HG03095 (cell line): Measurements from ENCODE around the gene PRMT5.

Source experiments
- ATAC-seq: cut with Tn5 transposase; IDR thresholded peaks from one replicate; pipeline ENCODE4 v1.9.1; 2021; ENCODE audit warnings: moderate library complexity; ENCODE audit not compliant: unreplicated experiment

PRMT5 gene

DNA sequence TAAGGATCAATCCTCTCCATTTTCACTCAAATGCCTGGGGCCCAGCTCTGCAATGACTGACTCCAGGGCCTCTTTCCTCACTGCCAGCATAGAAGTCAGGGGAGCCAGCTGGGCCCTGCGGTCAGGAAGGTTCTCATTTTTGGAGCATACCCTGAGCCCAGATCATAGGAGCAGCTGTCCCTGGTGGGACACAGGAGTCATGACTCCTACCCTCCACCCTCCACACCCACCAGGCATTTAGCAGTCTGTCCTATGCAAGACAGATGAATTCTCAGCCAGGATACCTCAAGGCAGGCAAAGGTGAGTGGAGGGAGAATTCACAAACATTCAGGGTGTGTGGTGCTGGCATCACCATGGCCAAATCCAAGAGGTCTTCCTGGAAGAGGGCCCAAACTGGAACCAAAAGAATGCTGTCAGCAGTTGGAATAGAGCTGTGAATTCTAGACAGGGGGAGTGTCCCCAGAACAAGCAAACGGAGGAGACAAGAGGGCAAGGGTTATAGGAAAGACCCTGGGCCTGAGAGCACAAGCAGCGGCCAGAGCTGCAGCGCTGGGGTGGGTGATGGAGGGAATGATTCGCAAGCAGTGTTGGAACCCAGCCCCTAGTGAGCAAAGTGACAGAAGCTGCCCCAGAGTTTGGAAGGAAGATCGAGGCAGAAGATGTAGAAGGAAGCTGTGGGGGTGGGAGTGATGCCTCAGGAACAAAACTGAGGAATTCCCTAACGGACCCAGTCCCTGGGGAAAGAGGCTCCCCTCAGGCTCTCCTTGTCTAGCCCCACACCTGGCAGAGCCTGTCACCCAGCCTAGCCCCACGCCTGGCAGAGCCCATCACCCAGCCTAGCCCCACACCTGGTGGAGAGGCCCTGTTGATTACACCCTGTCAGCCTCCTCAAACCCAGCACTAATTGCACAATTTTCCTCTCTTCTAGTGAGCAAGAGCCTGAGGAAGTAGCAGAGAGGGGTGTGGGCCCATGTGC lies 50.6 kb downstream of the PRMT5 start:
- ATAC-seq, result no peak

DNA sequence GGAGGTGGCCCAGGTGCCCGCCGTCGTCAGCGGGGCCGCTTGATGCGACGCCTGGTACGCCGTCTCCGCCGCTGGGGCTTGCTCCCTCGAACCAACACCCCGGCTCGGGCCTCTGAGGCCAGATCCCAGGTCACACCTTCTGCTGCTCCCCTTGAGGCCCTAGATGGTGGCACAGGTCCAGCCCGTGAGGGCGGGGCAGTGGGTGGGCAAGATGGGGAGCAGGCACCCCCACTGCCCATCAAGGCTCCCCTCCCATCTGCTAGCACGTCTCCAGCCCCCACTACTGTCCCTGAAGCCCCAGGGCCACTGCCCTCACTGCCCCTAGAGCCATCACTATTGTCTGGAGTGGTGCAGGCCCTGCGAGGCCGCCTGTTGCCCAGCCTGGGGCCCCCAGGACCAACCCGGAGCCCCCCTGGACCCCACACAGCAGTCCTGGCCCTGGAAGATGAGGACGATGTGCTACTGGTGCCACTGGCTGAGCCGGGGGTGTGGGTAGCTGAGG lies 52.1 kb downstream of the PRMT5 start:
- no peak for ATAC-seq

DNA sequence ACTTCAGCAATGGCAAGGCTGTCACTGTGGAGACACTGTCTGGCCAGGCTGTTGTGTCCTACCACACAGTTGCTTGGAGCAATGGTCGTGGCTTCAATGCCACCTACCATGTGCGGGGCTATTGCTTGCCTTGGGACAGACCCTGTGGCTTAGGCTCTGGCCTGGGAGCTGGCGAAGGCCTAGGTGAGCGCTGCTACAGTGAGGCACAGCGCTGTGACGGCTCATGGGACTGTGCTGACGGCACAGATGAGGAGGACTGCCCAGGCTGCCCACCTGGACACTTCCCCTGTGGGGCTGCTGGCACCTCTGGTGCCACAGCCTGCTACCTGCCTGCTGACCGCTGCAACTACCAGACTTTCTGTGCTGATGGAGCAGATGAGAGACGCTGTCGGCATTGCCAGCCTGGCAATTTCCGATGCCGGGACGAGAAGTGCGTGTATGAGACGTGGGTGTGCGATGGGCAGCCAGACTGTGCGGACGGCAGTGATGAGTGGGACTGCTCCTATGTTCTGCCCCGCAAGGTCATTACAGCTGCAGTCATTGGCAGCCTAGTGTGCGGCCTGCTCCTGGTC lies 53.3 kb downstream of the PRMT5 start:
- no peak for ATAC-seq

DNA sequence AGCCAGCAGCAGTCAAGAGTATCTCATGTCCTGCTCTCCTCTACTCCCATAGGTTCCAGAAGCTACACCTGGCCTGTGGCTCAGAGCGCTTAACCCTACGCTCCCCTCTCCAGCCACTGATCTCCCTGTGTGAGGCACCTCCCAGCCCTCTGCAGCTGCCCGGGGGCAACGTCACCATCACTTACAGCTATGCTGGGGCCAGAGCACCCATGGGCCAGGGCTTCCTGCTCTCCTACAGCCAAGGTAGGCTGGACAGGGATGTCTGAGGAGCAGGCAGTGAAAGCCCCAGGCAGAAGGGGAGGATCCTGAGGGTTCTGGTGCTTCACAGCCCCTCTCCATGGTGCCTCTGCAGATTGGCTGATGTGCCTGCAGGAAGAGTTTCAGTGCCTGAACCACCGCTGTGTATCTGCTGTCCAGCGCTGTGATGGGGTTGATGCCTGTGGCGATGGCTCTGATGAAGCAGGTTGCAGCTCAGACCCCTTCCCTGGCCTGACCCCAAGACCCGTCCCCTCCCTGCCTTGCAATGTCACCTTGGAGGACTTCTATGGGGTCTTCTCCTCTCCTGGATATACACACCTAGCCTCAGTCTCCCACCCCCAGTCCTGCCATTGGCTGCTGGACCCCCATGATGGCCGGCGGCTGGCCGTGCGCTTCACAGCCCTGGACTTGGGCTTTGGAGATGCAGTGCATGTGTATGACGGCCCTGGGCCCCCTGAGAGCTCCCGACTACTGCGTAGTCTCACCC lies 54.0 kb downstream of the PRMT5 start:
- ATAC-seq, result no peak

DNA sequence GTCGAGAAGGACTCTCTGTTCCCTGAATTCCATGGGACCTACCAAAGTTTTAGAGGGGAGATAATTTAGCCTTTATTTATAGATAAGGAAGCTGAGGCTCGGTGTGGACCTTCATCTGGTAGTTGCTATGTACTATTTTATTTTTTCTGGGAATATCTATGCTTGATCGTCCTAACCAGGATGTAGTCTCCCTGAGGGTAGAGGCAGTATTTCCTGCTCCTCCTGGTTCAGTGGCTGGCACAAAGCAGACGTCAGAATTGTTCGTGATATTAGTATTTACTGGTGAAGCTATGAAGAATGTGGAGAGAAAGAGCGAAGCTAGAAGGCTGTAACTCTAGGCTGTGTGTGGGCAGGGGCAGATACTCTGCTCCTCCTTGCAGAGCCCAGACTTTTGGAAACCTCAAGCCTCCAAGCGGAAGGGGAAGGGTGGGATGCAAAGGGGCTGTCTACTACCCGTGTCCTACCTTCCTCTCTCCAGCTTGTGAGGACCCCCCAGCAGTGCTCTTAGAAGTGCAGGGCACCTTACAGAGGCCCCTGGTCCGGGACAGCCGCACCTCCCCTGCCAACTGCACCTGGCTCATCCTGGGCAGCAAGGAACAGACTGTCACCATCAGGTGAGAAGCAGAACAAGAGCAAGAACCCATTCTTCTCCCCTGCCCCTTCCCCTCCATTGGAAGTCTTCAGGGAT lies 56.2 kb downstream of the PRMT5 start:
- ATAC-seq, result no peak

DNA sequence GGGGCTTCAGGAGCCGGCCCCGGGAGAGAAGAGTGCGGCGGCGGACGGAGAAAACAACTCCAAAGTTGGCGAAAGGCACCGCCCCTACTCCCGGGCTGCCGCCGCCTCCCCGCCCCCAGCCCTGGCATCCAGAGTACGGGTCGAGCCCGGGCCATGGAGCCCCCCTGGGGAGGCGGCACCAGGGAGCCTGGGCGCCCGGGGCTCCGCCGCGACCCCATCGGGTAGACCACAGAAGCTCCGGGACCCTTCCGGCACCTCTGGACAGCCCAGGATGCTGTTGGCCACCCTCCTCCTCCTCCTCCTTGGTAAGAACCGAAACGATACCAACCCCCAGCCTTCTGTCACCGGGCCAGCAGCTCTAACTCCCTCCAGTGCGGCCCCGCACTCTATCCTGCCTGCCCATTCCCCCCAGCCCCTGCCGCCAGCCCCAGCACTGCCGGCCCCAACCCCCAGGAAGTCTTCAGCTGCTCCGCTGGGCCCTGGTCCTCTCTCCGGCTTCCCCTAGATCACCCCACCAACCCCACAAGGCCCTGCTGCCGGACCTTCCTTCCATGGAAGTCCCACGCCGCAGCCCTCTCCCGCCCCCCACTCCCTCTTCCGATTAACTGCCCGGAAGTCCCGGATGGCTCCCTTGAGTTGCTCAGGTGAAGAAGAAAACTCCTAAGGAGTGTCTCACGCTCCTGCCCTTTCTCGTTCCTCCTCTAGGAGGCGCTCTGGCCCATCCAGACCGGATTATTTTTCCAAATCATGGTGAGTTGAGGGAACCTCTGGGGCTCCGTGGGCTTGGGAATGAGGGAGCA lies 56.9 kb downstream of the PRMT5 start:
- ATAC-seq, result peak; percentile 26

DNA sequence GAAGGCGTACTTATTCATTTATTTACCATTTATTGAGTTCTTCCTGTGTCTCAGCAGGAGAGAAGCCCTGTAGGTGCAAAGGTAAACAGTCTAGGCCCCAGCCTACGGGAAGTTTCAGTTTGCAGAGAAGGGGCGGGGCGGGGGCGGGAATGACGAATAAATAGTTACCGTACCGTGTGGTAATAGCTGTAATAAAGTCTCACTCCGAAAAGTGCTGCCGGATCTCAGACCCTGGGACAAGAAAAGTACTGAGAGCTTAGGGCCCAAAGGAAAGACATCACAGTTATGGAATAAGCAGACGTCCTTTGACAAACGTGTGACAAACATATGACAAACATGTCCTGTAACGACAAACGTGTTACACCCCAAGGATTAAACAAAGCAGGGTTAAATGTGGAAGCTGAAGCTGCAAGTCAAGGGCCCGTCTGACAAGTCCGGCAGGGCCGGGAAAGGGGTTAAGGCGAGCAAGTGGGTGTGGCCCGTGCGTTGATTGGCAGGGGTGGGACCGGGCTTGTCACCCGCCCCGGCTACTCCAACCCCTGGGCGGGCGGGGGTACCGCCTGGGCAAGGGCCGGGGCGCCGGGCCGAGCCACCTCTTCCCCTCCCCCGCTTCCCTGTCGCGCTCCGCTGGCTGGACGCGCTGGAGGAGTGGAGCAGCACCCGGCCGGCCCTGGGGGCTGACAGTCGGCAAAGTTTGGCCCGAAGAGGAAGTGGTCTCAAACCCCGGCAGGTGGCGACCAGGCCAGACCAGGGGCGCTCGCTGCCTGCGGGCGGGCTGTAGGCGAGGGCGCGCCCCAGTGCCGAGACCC lies 57.7 kb downstream of the PRMT5 start, which contains the start of gene LRP10:
LRP10 (plus strand) TSS at position 517 of the 809 bp plus-strand sequence. CDS start 564 bp downstream, outside the sequence.
- peak; percentile 72 for ATAC-seq

DNA sequence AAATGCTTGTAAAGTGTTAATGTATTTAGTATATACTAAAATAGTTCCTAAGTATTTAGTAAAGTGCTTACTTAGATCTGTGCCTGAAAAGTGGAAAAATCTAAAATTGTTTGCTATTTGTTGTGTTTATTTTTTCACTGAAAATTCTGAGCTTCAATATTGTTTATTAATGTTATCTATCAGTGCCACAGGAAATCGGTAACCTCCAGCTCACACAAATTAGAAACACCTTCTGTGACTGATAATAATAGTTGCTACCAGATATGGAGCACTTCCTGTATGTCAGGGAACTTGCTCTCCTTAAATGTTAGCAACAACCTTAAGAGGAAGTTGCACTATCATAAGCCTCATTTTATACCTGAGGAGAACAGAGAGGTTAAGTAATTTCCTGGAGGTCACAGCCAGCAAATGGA lies 58.4 kb downstream of the PRMT5 start:
- ATAC-seq, result peak; percentile 46
